ENCODE measurements around the gene NTSR1.

NTSR1 gene

DNA sequence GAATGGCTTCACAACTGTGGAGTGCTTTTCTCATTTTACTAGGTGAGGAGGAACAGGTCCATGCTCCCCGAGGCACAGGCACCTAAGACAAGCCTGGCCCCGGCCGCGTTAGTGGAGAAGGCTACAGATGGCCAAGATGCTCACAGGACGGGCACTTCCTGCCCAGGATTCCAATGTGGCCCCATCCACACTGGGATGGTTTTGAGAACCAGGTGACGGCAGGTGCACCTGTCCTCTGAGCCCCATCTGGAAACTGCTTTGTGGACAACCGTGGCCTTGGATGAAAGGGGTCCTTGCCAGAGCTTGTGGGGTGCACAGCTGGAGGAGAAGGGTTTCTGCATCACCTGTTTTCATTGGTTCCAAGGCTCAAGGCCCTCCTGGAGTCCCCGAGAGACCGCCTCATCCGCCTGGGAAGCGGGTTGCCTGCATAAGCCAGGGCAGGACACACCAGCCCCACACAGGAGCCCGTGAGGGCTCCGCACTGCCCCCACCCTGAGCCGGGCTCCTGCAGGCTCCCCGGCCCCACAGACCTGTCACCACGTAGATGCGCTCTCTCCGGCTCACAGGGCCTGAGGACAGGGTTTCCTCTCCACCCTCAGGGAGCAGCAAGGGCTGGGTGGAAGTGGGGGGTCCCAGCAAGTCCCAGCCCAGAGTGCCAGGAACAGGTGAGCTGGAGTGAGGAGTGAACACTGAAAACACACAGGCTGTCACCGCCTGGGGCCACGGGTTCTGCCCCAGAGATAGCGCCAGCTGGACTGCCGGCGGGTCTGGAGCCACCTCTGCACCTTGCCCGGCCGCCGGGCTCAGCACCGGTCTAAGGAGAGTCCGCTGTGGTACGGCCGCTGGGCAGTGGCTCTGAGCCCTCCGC, 18.3 kb downstream of the NTSR1 start:
- no peak for TF ChIP-seq CTCF (IDR thresholded peaks at IDR 0.05; ENCODE audit: insufficient read depth, low read depth, low read length, missing control alignments)
- no peak for DNase-seq (ENCODE audit: low read depth)
- H3K4me3 ChIP-seq (ENCODE audit: low read depth, low read length): no peak overlapping the region

DNA sequence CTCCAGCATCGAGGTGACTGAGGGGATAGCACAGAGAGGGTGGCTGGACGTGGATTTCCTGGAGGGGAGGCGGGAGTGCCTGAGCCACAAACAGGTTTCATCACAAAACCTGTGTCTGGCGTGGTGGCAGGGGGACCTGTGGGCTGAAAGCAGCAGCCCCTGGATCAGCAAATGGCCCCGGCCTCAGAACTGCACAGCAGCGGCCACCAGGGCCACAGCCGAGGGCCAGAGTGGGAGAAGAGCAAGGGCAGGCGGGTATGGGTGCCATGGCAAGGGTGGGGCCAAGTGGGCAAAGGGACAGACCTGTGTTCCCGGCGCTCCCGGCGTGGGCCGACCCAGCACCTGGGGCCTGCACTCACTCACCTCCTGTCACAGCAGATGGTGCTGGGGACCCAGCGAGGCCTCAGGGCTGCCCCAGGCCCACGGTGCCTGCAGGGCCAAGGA, 19.0 kb downstream of the NTSR1 start:
- no peak for TF ChIP-seq CTCF (IDR thresholded peaks at IDR 0.05; ENCODE audit: insufficient read depth, low read depth, low read length, missing control alignments)
- no peak for DNase-seq (ENCODE audit: low read depth)
- no peak overlapping the region for H3K4me3 ChIP-seq (ENCODE audit: low read depth, low read length)

DNA sequence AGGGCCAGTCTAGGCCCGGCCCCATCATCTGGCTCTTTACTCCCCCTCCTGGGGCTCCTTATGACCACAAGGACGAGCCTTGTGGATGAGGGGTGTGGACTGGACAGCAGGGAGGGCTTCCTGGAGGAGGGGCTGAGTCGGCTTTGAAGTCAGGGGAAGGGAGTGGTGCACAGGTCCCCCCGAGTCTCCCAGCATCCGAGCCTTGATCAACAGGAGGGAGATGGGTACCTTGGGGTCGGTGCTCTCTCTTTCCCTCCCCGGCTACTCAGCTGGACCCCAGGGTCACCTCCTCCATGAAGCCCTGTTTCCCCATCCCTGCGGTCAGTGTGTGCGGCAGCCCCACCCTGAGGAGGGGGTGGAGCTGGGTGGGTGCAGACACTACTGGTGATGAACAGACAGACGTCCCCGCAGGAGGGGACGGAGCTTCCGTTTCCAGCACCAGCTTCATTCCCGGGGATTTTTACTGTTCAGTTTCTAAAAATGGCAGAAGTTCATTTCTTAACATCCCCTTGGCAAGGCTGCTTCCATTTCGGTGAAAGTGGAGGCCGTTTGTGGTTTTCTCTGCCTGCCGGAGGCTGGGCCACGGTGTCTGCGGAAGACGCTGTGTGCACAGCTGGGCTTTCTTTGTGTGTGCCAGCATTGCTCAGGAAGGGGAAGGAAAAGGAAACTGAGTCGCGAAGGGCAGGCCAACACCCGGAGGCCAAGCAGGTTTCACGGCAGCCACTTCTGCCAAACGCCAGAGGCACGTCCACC, 19.6 kb downstream of the NTSR1 start:
- no peak overlapping the region for H3K4me3 ChIP-seq (ENCODE audit: low read depth, low read length)
- no peak for DNase-seq (ENCODE audit: low read depth)
- TF ChIP-seq CTCF (IDR thresholded peaks at IDR 0.05; ENCODE audit: insufficient read depth, low read depth, low read length, missing control alignments): no peak

DNA sequence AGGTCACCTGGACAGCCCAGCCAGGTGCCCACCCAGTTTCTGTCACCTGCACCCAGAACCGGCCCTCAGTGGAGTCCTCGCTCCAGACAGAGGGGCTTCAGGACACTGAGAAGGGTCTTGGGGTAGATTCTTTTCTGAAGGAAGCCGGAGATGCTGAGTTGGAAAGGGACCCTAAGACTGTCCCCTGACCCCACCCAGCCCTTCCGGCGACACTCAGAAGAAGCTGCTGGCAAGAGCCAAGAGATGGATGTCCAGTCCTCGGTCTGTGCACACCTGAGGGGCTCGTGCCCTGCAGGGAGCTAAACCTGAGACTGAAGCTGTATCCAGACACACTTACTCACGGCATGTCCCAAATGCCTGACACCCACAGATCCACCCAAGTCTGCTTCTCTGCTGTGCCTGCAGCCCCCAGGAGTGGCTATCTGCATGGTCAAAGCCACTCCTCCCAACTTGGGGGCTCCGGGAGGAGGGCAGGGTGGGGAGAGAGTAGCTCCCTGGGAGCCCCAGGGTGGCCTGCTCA, 20.2 kb downstream of the NTSR1 start:
- no peak for TF ChIP-seq CTCF (IDR thresholded peaks at IDR 0.05; ENCODE audit: insufficient read depth, low read depth, low read length, missing control alignments)
- no peak for DNase-seq (ENCODE audit: low read depth)
- H3K4me3 ChIP-seq (ENCODE audit: low read depth, low read length): no peak overlapping the region

GRCh38 chr20:62730481-62730880, 21.8 kb downstream of the NTSR1 start:
- H3K4me3 ChIP-seq (ENCODE audit: low read depth, low read length): no peak overlapping the region
- no peak for DNase-seq (ENCODE audit: low read depth)
- TF ChIP-seq CTCF (IDR thresholded peaks at IDR 0.05; ENCODE audit: insufficient read depth, low read depth, low read length, missing control alignments): no peak

- DNase-seq (ENCODE audit: low read depth): no peak
- no peak for TF ChIP-seq CTCF (IDR thresholded peaks at IDR 0.05; ENCODE audit: insufficient read depth, low read depth, low read length, missing control alignments)
- no peak overlapping the region for H3K4me3 ChIP-seq (ENCODE audit: low read depth, low read length)
Measured at GRCh38 chr20:62732031-62732760, 23.6 kb downstream of the NTSR1 start.
